Islet of Langerhans (tissue), 1 donor: ENCODE measurements around the gene DMKN.
A peak's percentile ranks its signal among the peaks of the same experiment; 100 is the strongest.
"Not testable (repeated sequence)": the region's sequence is repeated elsewhere in the genome, so short reads cannot be mapped to it uniquely, and the experiment has no call there.

Experiments used
- FAIRE-seq: peaks from one replicate; lab custom pipeline; 2011; peaks lifted over from hg19 to GRCh38; lab: Jason Lieb, UNC

The DMKN gene

DNA sequence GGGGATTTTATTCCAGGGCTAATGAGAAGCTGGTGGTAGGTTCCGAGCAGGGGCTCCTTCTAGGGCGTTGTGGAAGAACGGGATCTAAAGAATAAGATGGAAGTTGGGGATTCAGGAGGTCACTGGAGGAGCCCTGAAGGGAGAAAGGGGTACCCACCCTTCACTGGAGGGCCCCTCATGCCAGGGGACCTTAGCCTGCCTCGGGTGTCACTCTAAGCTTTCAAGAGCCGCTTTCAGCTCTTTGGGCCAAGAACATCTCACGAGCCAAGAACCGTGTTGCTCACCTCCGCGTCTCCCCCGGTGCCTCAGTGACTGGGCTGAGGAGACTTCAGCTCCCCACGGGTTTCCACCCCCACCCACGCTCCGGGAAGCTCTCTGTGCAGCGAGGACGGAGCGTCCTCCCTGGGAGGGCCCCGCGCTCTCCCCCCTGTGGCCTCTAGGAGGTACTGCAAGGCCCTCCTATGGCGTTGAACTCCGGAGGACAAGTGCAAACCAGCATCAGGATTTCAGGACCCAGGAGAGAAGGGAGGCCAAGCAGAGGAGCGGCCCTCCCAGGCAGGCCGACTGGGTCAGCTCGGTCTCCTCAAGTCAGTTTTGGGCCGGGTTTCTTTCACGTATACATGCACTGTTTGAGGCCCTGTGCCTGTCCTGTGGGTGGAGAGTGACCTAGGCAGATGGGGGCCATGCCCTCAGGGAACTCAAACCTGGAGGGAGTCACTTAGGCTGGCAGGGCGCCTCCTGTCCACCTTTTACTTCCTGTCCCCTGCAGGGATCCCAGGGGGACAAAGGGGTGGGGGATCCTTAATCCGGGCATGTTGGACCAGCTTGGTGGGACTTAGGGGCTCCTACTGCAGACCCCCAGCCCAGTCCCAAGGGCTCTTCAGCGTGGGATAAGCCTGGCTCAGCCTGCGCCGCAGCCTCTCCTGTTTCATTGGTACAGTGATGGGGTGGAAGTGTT is 18.1 kb downstream of the DMKN start:
- no peak for FAIRE-seq

DNA sequence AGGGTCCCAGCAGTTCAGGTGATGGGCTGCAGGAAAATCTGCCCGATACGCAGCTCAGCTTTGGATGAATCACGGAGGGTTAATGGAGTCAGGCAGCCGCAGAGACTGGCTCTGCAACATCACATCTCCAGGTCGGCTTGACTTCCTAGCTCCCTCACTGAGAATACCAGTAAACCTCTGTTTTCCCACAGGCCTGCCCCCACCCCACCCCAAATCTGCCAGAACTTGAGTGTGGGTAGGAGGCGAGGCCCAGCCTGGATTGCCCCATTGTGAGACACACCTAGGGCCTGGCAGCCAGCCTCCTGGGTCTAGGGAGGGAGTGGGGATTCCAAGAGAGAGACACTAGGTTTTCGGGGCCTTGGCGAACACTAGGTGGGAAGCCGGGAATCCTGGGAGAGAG is 19.5 kb downstream of the DMKN start:
- FAIRE-seq, result no peak

DNA sequence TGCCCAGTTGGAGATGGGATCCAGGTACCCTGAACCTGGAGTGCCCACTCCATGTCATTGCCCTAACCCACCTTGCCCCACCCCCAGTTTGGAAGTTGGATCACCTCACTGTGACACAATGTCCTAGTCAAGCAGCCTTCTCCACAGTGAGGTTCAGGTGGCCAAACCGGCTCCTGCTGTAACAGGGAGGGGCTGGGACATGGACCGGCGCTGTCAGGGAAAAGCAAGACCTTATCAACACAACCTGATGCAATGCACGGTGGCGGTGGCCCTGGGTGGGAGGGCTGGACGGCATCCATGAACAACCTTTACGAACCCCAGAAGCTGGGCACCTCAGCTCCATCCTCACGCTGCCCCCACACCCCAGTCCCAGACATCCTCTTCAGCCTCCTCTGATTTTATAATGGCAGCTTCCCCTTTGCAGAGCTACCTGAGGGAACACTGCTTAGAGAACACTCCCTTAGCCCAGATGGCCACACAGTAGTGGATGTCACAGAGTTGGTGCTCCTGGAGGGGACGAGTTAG is 21.6 kb downstream of the DMKN start:
- FAIRE-seq, result no peak

DNA sequence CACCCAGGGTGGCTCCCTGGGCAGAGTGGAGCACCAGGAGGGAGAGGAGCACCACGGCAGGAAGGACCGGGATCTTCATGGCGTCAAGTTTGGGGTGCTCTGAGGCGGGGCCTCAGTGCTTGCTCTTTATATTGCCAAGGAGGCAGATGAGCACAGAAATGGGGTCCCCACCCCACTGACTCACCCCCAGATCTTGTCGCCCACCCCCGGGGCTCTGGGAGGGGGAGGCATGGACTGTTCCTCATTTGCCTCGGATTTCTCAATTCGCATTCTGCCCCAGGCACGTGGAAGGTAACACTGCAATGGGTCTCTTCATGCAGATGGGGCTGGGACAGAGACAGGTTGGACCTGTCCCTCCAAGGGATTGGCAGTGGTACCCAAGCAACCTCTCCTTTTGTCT is 23.1 kb downstream of the DMKN start, which contains the start of gene KRTDAP:
Gene KRTDAP (minus strand): TSS at position 101 of the 400 bp plus-strand sequence. CDS start 22 bp downstream, at position 79.
- FAIRE-seq, result no peak

DNA sequence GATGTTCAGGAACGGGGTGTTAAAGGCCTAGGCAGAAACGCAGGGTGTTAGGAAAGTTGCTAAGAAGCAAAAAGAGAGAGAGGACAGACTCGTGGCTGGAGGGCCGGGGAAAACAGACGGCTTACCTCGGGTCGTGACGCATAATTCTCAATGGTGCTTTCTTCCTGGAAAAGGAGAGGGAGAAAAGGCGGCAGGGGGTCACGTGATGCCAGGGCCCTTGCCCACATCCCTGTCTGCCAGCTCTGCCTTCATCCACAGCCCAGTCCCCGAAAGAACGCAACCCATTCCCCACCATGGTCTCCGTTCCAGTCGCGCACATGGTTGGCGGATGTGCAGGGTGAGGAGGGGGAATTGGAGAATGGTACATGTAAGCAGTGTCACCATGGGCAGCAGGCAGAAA is 24.8 kb downstream of the DMKN start:
- FAIRE-seq, result no peak

DNA sequence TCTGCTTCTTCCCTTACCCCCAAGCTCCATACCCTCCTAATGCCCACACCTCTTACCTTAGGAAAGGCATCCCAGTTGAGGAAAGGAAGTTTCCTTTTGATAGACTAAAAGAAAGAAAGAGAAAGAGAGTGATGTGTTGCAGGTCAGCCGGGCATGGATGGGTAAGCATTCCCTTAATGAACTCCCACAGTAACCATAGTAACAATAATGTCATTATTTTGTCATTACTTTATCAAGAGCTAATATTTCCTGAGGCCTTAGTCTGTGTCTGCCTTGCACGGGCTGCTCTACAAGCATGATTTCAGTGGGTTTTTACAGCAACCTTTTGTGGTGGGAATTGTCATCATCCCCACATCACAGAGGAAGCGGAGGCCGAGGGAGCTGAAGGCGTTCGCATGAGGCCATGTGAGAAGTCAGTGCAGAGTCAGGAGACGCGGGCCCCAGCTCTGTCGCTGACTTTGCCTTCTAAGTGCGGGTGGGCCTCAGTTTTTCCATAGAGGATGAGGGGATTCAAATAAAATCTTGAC is 25.7 kb downstream of the DMKN start:
- FAIRE-seq, result no peak

DNA sequence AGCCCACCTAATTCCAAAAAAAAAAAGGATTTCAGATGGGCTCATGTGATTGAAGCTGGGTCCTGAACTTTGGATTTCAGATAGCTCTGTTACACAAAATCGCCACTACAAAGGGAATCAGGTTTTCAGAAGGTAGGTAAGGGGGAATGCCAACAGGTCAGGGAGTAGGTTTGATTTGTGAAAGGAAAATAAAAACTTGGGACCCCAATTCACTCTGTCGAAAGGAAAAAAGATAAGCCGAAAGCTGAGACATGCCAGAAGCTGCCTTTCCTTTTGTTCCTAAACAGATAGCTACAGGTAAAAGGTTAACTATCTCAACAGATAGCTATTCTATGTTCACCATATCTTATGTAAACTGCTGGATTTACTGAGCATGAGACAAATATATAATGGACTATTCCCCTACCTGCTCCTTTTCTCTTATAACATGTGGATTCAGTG is 27.2 kb downstream of the DMKN start:
- no peak for FAIRE-seq

DNA sequence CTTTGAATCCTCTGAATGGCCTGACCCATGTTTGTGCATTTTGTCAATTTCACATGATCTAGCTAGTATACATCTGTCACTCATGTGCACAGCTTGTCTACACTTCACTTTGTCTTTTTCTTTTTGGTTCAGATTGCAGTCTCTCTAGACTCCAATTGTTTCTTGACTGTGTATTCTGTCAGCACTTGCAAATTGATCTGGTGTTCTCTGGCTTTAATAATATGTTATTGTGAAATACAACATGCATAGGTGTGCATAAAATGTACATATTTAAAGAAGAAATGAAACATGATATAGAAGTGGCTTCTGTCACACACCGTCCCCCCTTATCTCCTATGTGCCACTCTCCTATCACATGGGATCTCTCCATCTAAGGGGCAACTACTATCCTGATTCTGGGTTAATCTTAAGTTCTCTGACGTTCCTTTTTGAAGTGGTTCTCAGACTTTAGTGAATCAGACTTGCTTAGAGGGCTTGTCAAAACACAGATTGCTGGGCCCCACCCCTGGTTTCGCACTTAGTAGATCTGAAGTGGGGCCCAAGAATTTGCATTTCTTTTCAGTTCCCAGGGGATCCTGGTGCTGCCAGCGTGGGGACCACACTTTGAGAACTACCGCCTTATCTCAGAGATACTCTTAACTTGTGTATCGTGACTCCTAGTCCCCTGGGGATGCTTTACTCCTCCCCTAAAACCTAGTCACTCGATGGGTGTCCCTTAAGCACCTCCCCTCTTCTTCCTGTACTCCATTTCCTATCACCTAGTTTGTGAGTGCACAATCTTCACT is 29.0 kb downstream of the DMKN start:
- no peak for FAIRE-seq

DNA sequence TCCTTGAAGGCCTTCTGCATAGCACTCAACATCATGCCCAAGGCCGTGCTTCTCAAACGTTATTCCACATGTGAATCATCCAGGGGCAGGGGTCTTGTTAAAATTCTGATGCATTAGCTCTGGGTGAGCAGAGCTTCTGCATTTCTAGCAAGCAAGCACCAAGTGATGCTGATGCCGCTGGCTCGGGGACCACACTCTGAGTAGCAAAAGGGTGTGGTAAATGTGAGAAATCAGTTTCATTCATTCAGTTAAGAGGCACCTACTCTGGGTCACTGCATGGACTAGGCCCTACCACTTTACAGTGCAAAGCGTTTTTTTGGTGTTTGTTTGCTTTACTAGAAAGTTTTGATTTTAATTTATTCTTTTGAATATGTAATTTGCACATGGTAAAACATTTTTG is 30.4 kb downstream of the DMKN start:
- no peak for FAIRE-seq

DNA sequence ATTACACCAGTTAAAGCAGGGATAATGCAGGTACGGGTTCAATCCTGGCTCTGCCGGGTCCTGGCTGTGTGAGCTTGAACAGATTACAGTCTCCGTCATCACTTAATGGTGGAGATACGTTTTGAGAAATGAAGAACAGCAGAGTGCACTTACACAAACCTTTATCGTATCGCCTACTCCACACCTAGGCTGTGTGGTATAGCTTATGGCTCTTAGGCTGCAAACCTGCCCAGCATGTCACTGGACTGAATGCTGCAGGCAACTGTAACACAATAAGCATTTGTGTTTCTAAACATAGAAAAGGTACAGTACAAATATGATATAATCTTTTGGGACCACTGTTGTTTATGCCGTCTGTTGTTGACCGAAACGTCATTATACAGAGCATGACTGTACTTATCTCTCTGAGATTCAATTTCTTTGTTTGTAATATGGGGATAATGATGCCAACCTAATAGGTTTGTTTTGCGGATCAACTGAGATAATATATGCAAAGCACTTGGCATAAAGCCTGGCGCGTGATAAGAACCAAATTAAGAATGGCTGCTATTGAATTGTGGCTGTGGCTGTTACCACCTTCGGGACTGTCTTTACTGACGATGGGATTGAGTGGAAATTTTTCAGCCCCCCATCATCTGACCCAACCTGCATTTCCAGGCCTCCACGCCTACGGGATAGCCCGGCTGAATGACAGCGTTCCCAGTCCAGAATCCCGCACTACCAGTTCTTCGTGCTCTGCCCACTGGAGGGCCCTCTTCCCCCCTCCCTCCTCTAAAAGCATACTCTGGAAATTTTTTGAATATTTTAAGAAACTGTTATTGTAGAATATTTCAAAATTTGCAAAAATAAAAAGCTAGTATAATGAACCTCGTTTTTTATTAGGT is 34.4 kb downstream of the DMKN start:
- FAIRE-seq, result no peak

DNA sequence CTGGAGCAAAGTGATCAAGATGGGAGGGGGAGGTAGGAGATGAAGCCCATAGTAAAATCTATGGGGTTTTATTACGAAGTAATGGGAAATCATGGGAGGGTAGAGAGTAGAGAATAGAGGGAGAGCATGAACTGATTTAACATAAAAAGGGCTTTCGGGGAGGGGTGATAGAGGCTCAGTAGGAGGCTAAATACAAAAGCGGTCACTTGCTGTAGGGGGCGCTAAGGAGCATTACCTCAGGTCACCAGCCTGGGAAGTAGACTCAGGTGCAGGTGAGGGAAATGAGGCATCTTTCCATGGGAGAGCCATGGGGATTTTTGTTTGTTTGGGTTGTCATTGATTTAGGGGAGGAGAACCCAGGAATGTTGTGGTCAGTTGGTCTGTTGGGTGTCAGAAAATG is 37.3 kb downstream of the DMKN start:
- no peak for FAIRE-seq

DNA sequence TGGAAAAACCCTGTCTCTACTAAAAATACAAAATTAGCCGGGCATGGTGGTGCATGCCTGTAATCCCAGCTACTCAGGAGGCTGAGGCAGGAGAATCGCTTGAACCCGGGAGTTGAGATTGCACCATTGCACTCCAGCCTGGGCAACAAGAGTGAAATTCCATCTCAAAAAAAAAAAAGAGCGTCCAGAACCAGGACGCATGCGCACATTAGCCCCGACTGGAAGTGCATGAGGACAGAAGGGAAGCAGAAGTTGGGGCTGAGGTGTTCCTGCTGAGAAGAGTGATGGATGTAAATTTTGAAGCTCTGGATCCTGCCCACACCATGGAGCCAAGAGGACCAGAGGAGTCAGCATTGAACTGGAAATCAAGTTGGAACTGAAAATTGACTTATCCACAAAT is 38.9 kb downstream of the DMKN start:
- FAIRE-seq, result not testable (repeated sequence)

DNA sequence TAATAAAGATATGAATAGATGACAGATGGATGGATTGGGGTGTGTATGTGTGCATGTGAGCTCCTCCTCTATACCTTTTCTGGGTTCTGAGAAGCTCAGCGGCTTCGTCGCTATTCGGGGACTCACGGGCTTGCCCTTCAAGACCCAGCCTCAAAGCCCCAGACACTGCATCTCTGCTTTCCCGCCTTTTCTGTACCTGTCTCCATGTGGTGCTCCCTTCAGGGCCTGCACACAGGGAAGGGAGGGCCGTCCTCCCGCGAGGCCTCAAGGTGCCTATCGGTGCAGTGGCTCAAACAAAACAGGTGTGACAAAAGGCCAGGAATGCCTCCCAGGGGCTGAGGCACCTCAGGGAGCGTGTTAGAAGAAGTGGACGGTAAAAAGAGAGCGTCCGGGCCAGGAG is 39.3 kb downstream of the DMKN start:
- no peak for FAIRE-seq

DNA sequence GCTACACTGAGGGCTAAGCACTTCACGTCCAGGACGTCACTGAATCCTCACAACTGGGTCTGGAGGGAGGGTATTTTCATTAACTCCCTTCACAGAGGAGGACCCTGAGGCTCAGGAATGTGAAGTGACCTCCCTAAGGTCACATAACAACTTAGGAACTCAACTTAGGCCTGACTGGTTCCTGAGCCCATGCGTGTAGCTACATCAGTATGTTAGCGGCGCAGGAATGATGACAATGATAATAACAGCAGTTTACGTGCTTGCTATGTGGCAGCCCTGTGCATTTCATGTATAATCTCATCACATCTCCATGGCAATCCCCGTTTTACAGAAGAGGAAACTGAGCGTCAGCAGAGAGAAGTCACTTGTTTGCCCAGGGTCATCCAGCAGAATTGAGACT is 41.5 kb downstream of the DMKN start:
- FAIRE-seq, result no peak

DNA sequence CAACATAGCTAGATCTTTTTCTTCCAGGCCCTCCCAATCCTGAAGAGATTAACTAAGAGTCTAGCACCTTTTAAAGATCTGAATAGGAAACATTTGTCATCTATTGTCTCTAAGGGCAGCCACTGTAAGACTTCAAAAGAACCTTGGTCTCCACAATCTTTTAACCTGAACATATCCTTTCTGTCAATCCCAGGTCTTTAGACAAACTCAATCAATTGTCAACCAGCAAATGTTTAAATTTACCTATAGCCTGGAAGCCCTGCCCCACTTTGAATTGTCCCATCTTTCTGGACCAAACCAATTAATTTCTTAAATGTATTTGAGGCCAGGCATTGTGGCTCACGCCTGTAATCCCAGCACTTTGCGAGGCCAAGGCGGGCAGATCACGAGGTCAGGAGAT is 42.4 kb downstream of the DMKN start:
- not testable (repeated sequence) for FAIRE-seq

DNA sequence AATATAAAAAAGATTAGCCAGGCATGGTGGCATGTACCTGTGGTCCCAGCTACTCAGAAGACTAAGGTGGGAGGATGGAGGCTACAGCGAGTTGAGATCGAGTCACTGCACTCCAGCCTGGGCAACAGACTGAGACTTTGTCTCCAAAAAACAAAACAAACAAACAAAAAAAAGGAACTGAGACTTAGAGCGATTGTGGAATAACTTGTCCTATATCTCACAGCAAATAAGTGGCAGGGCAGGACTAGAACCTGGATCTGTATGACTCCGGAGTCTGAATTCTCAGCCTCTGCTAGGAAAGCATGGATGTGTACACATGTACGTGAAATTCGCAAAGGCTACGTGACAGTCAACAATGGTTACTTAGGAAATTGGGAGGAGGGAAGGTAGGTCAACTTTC is 43.3 kb downstream of the DMKN start:
- no peak for FAIRE-seq

DNA sequence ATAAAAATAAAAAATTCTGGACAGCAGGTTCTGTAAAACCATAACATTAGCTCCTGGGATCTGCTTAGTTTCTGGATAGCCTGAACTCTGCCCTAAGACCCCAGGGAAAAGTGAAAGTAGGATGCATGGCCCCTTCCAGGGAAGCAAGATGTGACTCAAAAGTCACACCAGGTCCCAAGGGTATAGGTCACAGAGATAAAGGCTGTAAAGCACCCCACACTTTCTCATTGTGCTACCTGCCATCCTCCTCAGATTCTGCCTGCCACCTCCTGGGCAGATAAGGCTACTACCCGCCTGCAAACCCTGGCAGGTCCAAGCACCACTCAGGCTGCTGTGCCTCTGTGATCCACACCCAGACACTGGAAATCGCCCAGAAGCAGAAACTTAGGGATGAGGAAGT is 44.8 kb downstream of the DMKN start:
- no peak for FAIRE-seq

DNA sequence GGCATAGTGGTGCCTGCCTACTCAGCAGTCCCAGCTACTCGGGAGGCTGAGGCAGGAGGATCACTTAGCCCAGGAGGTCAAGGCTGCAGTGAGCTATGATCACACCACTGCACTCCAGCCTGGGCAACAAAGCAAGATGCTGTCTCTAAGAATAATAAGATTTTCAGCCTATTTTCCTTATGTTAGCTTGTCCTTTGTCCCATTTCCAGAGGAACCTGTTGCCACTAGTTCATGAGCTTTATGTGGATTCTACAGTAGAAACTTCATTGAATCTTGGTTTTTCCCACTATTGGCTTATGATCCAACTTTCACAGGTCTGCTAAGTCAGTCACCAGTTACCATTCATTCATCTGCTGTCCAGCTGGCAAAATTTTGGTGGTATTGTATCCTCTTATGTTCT is 47.2 kb downstream of the DMKN start:
- no peak for FAIRE-seq

DNA sequence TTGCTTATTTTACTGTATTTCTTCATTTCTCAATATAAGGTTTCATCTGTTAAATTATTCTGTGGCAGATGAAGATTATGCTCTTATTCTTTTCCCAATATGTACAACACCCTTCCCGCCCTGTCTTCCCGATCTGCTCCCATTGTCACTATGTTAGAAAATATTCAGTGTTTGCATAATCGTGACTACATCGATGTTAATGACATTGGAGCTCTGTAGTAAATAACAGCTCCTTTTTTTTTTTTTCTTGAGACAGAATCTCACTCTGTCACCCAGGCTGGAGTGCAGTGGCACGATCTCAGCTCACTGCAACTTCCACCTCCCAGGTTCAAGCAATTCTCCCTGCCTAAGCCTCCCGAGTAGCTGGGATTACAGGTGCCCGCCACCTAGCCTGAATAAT is 50.5 kb downstream of the DMKN start:
- not testable (repeated sequence) for FAIRE-seq

DNA sequence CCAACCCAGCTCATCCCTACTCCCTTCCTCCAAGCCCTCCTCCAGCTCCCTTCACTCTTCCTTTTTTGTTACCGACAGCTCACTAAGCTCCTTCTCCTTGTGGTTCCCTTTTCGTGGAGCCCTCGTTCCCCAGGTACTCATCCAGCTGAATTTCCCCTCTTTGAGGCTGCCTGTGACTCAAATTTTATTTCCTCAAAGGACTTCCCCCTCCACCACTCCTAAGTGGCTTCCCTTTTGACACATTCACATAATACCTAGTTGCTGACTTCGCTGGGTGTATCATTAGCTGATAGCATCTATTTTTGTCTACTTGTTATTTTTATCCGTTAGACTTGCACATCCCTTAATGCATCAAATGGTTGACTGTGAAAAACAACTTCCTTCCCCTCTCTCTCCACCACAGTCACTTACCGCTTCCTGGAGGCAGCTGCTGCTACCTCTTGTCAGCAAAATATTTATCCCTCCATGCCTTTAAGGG is 50.9 kb downstream of the DMKN start:
- FAIRE-seq, result peak; percentile 96

DNA sequence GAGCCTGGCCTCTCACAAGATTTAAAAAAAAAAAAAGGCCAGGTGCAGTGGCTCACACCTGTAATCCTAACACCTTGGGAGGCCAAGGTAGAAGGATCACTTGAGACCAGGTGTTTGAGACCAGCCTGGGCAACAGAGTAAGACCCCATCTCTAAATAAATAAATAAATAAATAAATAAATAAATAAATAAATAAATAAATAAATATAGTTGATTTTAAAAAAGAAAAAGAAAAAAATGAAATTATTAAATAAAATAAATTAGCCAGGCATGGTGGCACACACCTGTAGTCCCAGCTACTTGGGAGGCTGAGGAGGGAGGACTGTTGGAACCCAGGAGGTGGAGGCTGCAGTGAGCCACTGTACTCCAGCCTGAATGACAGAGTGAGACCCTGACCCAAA is 51.7 kb downstream of the DMKN start:
- FAIRE-seq, result not testable (repeated sequence)

DNA sequence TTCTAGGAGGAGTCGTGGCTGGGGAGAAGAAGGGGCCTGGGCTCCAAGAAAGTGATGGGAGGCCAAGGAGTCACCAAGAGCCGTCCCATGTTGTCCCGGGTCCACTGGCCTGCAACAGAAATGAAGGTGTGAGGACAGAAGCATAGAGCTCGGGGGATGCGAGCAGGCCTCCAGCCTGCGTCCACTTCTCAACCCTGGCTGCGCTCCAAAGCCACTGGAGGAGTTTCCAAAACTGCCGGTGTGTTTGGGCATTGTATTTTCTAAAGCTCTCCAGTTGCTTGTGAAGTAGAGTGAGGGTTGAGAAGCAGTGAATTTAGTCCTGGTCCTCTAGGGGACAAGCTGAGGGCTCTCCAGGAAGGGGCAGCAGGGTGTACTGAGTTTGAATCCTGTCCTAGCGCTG is 52.4 kb downstream of the DMKN start:
- no peak for FAIRE-seq
